Measurements from ENCODE around the gene FBXL17. TPM values are rescaled to one million over a fixed set of nuclear protein-coding genes. Genes with fewer than 3 reads are reported as not detected.

Gene FBXL17
- total RNA-seq, 1 donor from 2014 or later, result 49.4 TPM

GRCh38 chr5:107887166-107887943, 494.5 kb downstream of the FBXL17 start:
- TF ChIP-seq CTCF (IDR thresholded peaks at IDR 0.05; ENCODE audit: borderline replicate concordance), result no peak
- Histone ChIP-seq H3K4me3 (no peak overlapping the region), H3K27me3 (ENCODE audit: low read depth) (no peaks in the 10 kb centered on the region), H3K4me1 (peaks cover 9% of the 10 kb centered on the region), H3K36me3 (no peaks in the 10 kb centered on the region), H3K9me3 (replicated peaks) (no peaks in the 10 kb centered on the region), H3K27ac (replicated peaks) (no peak overlapping the region)
- no peak for DNase-seq
- intact Hi-C loops (cut with micrococcal nuclease), result no loop called here

GRCh38 chr5:107885601-107886000, 496.3 kb downstream of the FBXL17 start:
- Histone ChIP-seq H3K4me3 (no peak overlapping the region), H3K9me3 (replicated peaks) (no peaks in the 10 kb centered on the region), H3K27ac (replicated peaks) (no peak overlapping the region), H3K27me3 (ENCODE audit: low read depth) (no peaks in the 10 kb centered on the region), H3K4me1 (peaks cover 9% of the 10 kb centered on the region), H3K36me3 (no peaks in the 10 kb centered on the region)
- no peak for DNase-seq
- TF ChIP-seq CTCF (IDR thresholded peaks at IDR 0.05; ENCODE audit: borderline replicate concordance), result no peak
- intact Hi-C loops (cut with micrococcal nuclease), result no loop called here

GRCh38 chr5:107884871-107885270, 497.0 kb downstream of the FBXL17 start:
- no peaks in the 10 kb centered on the region for H3K27me3 ChIP-seq (ENCODE audit: low read depth)
- H3K4me1 ChIP-seq, result peaks cover 9% of the 10 kb centered on the region
- DNase-seq, result no peak
- intact Hi-C loops (cut with micrococcal nuclease), result no loop called here
- H3K36me3 ChIP-seq, result no peaks in the 10 kb centered on the region
- no peak for TF ChIP-seq CTCF (IDR thresholded peaks at IDR 0.05; ENCODE audit: borderline replicate concordance)
- H3K9me3 ChIP-seq (replicated peaks), result no peaks in the 10 kb centered on the region
- H3K27ac ChIP-seq (replicated peaks), result no peak overlapping the region
- no peak overlapping the region for H3K4me3 ChIP-seq

GRCh38 chr5:107878661-107879060, 503.2 kb downstream of the FBXL17 start:
- no peak for DNase-seq
- intact Hi-C loops (cut with micrococcal nuclease), result no loop called here
- peaks cover 2% of the 10 kb centered on the region for H3K36me3 ChIP-seq

GRCh38 chr5:107876906-107877305, 505.0 kb downstream of the FBXL17 start:
- TF ChIP-seq CTCF (IDR thresholded peaks at IDR 0.05; ENCODE audit: borderline replicate concordance), result no peak
- Histone ChIP-seq H3K4me1 (no peaks in the 10 kb centered on the region), H3K27me3 (ENCODE audit: low read depth) (no peaks in the 10 kb centered on the region), H3K4me3 (no peak overlapping the region), H3K9me3 (replicated peaks) (no peaks in the 10 kb centered on the region), H3K36me3 (peaks cover 2% of the 10 kb centered on the region), H3K27ac (replicated peaks) (no peak overlapping the region)
- intact Hi-C loops (cut with micrococcal nuclease), result no loop called here
- no peak for DNase-seq

More at GRCh38 chr5:107878661-107879060, 503.2 kb downstream of the FBXL17 start:
- Histone ChIP-seq H3K27ac (replicated peaks) (no peak overlapping the region), H3K27me3 (ENCODE audit: low read depth) (no peaks in the 10 kb centered on the region), H3K4me3 (no peak overlapping the region), H3K4me1 (no peaks in the 10 kb centered on the region), H3K9me3 (replicated peaks) (no peaks in the 10 kb centered on the region)
- no peak for TF ChIP-seq CTCF (IDR thresholded peaks at IDR 0.05; ENCODE audit: borderline replicate concordance)

All from left ventricle myocardium inferior (tissue), 1 donor.